H1 (cell line): ENCODE data around the gene PSMA2. TPM values are rescaled to one million over a fixed set of nuclear protein-coding genes. Genes with fewer than 3 reads are reported as not detected.
A peak's percentile ranks its signal among the peaks of the same experiment; 100 is the strongest.

Source experiments
- PHF8 ChIP-seq: fragments of 200-600 bp; sonication (generic); conservative IDR thresholded peaks from 2 replicates; pipeline ENCODE4 v1.7.1; 2012; ENCODE audit warnings: low read depth, mild to moderate bottlenecking, inconsistent platforms, low read length, moderate library complexity
- POLR2AphosphoS5 ChIP-seq: IDR thresholded peaks from 2 replicates; pipeline ENCODE4 v1.6.1; 2011; ENCODE audit warnings: low read depth, low read length
- SAP30 ChIP-seq: fragments of 300-600 bp; sonication (generic); IDR thresholded peaks from 2 replicates; pipeline ENCODE4 v1.7.1; 2012; ENCODE audit warnings: low read length, moderate library complexity, mild to moderate bottlenecking, inconsistent platforms; ENCODE audit not compliant: insufficient read depth, insufficient replicate concordance
- polyA plus RNA-seq, 7 experiments: library from polyadenylated mRNA; depleted of rRNA in 3 of 7; stranded (reverse) in 5 of 7; unstranded in 2 of 7; fragments of >200 nt in 5 of 7; fragments of 200-250 nt in 2 of 7; gene quantifications; 1 replicate in 5 of 7; 2 replicates in 1 of 7; 4 replicates in 1 of 7; pipeline versions ENCODE4 v1.2.1 to v1.2.3, GENCODE V29; 2011 to 2013; ENCODE audit warnings: missing spikeins in 2 of 7, mixed read lengths in 2 of 7
- total RNA-seq: library from RNA; stranded (reverse); fragmentation: NEBNext Ultra II Directional; extraction: Animal tissue kit (Norgen Biotek cat#: 25700); gene quantifications from 2 replicates; pipeline ENCODE4 v1.2.1, GENCODE V29; 2021
- TF ChIP-seq, protein P1 (sequence below): IDR thresholded peaks from 2 replicates; pipeline ENCODE4 v1.6.1; 2011; ENCODE audit warnings: low read length, improper control_type of control experiment
- TF ChIP-seq, protein P2 (sequence below): fragments of 300-600 bp; sonication (generic); IDR thresholded peaks from 2 replicates; pipeline ENCODE4 v1.7.1; 2012; ENCODE audit warnings: low read length, moderate library complexity, mild to moderate bottlenecking, inconsistent platforms; ENCODE audit not compliant: insufficient replicate concordance

PSMA2 gene
- total and polyA plus RNA-seq, 2 of the 8 experiments (the other 6 are each of a cell fraction or from before 2014, with no cell fraction given): 211 to 259 TPM

DNA sequence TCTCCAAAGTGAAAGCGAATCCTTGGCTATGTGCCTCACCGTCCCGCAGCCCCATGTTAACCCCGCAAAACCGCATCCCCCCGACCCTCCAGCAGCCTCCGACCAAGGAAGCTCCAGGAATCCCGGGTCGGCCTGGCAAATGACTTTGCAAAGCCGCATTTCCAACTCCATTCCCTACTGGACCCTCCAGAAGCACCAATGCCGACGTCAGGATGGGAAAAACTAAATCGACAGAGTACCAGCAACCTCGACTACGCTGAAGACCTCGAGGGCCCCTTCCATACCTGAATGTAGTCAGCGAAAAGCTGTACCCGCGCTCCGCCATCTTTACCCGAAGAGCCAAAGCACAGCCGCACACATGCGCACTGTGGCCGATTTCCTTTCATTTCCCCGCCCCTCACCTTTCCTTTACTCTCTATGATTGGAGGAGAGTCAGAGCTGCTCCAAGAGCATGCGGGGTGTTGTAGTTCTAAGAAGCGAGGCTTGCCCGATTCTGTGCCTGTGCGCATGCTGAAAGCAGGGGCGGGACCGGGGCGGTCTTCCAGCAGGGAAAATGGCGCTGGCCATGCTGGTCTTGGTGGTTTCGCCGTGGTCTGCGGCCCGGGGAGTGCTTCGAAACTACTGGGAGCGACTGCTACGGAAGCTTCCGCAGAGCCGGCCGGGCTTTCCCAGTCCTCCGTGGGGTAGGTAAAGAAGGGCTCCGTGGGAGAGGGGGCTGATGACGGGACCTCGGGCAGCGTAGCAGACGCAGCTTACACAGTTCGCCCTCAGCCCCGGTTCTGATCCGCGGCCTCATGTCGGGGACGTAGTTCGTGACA lies at the start of gene PSMA2, which contains the start of gene MRPL32 (continued):
- TF ChIP-seq, protein P1, sequence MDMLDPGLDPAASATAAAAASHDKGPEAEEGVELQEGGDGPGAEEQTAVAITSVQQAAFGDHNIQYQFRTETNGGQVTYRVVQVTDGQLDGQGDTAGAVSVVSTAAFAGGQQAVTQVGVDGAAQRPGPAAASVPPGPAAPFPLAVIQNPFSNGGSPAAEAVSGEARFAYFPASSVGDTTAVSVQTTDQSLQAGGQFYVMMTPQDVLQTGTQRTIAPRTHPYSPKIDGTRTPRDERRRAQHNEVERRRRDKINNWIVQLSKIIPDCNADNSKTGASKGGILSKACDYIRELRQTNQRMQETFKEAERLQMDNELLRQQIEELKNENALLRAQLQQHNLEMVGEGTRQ: 0 out of 2 replicates have a peak, but pooled peaks have one; percentile 2
- TF ChIP-seq PHF8: peak; percentile 69
- peak; percentile 85 for TF ChIP-seq POLR2AphosphoS5
- peak; percentile 66 for TF ChIP-seq SAP30
- TF ChIP-seq, protein P2, sequence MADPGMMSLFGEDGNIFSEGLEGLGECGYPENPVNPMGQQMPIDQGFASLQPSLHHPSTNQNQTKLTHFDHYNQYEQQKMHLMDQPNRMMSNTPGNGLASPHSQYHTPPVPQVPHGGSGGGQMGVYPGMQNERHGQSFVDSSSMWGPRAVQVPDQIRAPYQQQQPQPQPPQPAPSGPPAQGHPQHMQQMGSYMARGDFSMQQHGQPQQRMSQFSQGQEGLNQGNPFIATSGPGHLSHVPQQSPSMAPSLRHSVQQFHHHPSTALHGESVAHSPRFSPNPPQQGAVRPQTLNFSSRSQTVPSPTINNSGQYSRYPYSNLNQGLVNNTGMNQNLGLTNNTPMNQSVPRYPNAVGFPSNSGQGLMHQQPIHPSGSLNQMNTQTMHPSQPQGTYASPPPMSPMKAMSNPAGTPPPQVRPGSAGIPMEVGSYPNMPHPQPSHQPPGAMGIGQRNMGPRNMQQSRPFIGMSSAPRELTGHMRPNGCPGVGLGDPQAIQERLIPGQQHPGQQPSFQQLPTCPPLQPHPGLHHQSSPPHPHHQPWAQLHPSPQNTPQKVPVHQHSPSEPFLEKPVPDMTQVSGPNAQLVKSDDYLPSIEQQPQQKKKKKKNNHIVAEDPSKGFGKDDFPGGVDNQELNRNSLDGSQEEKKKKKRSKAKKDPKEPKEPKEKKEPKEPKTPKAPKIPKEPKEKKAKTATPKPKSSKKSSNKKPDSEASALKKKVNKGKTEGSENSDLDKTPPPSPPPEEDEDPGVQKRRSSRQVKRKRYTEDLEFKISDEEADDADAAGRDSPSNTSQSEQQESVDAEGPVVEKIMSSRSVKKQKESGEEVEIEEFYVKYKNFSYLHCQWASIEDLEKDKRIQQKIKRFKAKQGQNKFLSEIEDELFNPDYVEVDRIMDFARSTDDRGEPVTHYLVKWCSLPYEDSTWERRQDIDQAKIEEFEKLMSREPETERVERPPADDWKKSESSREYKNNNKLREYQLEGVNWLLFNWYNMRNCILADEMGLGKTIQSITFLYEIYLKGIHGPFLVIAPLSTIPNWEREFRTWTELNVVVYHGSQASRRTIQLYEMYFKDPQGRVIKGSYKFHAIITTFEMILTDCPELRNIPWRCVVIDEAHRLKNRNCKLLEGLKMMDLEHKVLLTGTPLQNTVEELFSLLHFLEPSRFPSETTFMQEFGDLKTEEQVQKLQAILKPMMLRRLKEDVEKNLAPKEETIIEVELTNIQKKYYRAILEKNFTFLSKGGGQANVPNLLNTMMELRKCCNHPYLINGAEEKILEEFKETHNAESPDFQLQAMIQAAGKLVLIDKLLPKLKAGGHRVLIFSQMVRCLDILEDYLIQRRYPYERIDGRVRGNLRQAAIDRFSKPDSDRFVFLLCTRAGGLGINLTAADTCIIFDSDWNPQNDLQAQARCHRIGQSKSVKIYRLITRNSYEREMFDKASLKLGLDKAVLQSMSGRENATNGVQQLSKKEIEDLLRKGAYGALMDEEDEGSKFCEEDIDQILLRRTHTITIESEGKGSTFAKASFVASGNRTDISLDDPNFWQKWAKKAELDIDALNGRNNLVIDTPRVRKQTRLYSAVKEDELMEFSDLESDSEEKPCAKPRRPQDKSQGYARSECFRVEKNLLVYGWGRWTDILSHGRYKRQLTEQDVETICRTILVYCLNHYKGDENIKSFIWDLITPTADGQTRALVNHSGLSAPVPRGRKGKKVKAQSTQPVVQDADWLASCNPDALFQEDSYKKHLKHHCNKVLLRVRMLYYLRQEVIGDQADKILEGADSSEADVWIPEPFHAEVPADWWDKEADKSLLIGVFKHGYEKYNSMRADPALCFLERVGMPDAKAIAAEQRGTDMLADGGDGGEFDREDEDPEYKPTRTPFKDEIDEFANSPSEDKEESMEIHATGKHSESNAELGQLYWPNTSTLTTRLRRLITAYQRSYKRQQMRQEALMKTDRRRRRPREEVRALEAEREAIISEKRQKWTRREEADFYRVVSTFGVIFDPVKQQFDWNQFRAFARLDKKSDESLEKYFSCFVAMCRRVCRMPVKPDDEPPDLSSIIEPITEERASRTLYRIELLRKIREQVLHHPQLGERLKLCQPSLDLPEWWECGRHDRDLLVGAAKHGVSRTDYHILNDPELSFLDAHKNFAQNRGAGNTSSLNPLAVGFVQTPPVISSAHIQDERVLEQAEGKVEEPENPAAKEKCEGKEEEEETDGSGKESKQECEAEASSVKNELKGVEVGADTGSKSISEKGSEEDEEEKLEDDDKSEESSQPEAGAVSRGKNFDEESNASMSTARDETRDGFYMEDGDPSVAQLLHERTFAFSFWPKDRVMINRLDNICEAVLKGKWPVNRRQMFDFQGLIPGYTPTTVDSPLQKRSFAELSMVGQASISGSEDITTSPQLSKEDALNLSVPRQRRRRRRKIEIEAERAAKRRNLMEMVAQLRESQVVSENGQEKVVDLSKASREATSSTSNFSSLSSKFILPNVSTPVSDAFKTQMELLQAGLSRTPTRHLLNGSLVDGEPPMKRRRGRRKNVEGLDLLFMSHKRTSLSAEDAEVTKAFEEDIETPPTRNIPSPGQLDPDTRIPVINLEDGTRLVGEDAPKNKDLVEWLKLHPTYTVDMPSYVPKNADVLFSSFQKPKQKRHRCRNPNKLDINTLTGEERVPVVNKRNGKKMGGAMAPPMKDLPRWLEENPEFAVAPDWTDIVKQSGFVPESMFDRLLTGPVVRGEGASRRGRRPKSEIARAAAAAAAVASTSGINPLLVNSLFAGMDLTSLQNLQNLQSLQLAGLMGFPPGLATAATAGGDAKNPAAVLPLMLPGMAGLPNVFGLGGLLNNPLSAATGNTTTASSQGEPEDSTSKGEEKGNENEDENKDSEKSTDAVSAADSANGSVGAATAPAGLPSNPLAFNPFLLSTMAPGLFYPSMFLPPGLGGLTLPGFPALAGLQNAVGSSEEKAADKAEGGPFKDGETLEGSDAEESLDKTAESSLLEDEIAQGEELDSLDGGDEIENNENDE: no peak
